ENCODE data around the gene AGBL3. TPM values are rescaled to one million over a fixed set of nuclear protein-coding genes. Genes with fewer than 3 reads are reported as not detected.

Gene AGBL3
- total and polyA plus RNA-seq, 4 donors: 0.67 to 3.1 (median 1.8) TPM

DNA sequence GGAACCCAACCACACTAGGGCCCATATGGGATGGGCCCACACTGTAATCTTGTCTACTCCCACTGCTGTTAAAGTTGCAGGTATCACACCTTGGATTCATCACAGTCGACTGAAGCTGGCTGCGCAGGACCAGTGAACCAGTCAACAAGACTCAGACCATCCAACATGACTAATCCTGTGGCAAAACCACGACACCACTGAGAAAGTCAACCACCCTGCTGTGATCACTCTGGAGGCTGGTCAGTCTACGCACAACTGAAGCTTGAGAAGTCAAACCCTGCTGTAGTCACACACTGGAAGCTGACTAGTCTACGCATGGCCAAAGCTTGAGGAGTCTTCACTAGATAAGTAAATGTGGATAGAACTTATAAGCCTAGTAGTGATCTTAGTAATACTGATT lies 193.8 kb downstream of the AGBL3 start (continued):
- TF ChIP-seq, protein P1, sequence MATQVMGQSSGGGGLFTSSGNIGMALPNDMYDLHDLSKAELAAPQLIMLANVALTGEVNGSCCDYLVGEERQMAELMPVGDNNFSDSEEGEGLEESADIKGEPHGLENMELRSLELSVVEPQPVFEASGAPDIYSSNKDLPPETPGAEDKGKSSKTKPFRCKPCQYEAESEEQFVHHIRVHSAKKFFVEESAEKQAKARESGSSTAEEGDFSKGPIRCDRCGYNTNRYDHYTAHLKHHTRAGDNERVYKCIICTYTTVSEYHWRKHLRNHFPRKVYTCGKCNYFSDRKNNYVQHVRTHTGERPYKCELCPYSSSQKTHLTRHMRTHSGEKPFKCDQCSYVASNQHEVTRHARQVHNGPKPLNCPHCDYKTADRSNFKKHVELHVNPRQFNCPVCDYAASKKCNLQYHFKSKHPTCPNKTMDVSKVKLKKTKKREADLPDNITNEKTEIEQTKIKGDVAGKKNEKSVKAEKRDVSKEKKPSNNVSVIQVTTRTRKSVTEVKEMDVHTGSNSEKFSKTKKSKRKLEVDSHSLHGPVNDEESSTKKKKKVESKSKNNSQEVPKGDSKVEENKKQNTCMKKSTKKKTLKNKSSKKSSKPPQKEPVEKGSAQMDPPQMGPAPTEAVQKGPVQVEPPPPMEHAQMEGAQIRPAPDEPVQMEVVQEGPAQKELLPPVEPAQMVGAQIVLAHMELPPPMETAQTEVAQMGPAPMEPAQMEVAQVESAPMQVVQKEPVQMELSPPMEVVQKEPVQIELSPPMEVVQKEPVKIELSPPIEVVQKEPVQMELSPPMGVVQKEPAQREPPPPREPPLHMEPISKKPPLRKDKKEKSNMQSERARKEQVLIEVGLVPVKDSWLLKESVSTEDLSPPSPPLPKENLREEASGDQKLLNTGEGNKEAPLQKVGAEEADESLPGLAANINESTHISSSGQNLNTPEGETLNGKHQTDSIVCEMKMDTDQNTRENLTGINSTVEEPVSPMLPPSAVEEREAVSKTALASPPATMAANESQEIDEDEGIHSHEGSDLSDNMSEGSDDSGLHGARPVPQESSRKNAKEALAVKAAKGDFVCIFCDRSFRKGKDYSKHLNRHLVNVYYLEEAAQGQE (IDR thresholded peaks at IDR 0.05): no peak

DNA sequence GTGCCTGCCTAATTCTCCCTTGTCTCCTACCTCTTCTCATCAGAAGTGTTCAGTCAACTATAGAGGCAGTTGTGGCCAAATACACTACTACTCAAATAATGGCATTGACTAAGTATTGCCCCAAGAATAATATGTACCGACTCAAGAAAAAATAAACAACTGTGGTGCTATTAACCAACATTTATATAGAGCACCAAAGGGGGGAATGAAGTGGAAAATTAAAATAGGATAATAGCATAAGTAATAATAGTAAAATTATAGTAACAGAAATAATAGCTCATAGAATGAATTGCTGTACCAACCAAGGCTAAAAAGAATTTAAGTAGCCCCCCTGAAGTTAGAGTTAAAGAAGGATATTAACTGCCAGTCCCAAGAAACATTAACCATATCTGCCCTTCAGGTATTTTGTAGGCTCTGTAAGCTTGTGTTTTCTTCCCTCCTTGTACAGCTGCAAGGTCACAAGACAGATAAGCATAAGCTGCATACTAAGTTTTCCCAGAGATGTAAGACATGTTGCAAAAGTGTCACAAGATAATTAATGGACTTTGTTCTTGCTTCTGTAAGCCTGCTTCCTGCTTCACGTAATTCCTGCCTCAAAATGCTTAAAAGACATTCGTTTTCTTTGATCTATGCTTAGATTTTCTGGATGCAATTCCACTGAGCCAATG lies 195.1 kb downstream of the AGBL3 start:
- Histone ChIP-seq H3K9me3 (ENCODE audit: control insufficient read depth in 4 of 4, low read length in 3 of 4) (peaks cover 0 to 5% (median 1%) of the 10 kb centered on the region in 4 donors), H3K27ac (ENCODE audit: low read depth in 1 of 2, low read length in 2 of 2) (no peak overlapping the region), H3K4me1 (ENCODE audit: control insufficient read depth in 4 of 4, insufficient read depth in 4 of 4, low read length in 3 of 4) (no peaks in the 10 kb centered on the region), H3K27me3 (ENCODE audit: control insufficient read depth in 4 of 4, insufficient read depth in 4 of 4, low read length in 3 of 4) (no peaks in the 10 kb centered on the region), H3K9ac (ENCODE audit: low read depth in 1 of 2, low read length in 2 of 2) (no peak overlapping the region), H3K36me3 (ENCODE audit: control insufficient read depth in 4 of 4, insufficient read depth in 3 of 4, low read depth in 1 of 4, low read length in 3 of 4) (peaks cover 12 to 49% (median 22%) of the 10 kb centered on the region in 4 donors), H3K4me3 (ENCODE audit: low read depth in 1 of 3, low read length in 3 of 3) (no peak overlapping the region)
- no peak for DNase-seq (ENCODE audit: low spot score)
- 88% methylated on average over 3 of the region's 3 CpGs for whole genome bisulfite sequencing
- TF ChIP-seq, protein P2, sequence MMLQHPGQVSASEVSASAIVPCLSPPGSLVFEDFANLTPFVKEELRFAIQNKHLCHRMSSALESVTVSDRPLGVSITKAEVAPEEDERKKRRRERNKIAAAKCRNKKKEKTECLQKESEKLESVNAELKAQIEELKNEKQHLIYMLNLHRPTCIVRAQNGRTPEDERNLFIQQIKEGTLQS (IDR thresholded peaks at IDR 0.05): no peak
- TF ChIP-seq FOXA1 (IDR thresholded peaks at IDR 0.05): no peak
- no peak for TF ChIP-seq FOXA2 (IDR thresholded peaks at IDR 0.05)
- no peak for TF ChIP-seq SP1 (IDR thresholded peaks at IDR 0.05)
- TF ChIP-seq, protein P3, sequence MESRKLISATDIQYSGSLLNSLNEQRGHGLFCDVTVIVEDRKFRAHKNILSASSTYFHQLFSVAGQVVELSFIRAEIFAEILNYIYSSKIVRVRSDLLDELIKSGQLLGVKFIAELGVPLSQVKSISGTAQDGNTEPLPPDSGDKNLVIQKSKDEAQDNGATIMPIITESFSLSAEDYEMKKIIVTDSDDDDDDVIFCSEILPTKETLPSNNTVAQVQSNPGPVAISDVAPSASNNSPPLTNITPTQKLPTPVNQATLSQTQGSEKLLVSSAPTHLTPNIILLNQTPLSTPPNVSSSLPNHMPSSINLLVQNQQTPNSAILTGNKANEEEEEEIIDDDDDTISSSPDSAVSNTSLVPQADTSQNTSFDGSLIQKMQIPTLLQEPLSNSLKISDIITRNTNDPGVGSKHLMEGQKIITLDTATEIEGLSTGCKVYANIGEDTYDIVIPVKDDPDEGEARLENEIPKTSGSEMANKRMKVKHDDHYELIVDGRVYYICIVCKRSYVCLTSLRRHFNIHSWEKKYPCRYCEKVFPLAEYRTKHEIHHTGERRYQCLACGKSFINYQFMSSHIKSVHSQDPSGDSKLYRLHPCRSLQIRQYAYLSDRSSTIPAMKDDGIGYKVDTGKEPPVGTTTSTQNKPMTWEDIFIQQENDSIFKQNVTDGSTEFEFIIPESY (IDR thresholded peaks at IDR 0.05): no peak

DNA sequence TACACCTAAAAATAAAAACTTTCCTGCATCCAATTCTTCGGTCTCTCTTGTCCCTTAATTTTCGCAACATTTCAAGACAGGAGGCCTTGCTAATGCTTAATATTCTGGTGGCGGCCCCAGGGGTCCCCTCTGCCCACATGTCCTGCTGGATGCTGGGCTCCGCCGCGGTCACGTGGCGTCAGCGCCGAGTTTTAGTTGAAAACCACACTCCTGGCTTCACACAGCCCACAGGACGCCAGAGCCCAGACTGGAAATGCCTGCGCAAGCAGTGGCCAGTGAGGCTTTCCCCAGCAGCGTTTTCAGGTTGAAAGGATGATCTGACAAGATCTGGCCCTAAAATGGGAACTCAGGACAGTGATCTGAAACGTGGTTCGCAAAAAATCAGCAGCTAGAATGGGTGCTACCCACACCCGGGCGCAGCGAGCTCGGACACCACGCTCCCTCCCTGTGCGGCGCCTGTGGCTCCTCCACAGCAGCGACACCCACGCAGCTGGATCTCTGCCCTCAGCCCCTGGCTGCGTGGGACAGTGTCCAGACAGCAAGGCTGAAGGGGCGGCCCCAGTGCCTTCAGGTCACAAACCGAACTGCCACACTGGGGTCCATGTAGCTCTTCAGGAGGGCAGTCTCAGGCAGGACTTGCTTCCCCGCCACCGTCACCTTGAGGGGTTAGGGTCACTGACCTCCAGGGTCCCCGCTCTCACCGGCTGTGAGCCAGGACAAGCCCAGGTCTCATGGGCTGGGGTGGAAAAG lies 195.8 kb downstream of the AGBL3 start:
- 98% methylated on average over 31 of the region's 31 CpGs for WGBS
- Histone ChIP-seq H3K27me3 (ENCODE audit: control insufficient read depth in 4 of 4, insufficient read depth in 4 of 4, low read length in 3 of 4) (no peaks in the 10 kb centered on the region), H3K9ac (ENCODE audit: low read depth in 1 of 2, low read length in 2 of 2) (no peak overlapping the region), H3K4me3 (ENCODE audit: low read depth in 1 of 3, low read length in 3 of 3) (no peak overlapping the region), H3K9me3 (ENCODE audit: control insufficient read depth in 4 of 4, low read length in 3 of 4) (peaks cover 0 to 5% (median 1%) of the 10 kb centered on the region in 4 donors), H3K4me1 (ENCODE audit: control insufficient read depth in 4 of 4, insufficient read depth in 4 of 4, low read length in 3 of 4) (no peaks in the 10 kb centered on the region), H3K36me3 (ENCODE audit: control insufficient read depth in 4 of 4, insufficient read depth in 3 of 4, low read depth in 1 of 4, low read length in 3 of 4) (peaks cover 12 to 53% (median 27%) of the 10 kb centered on the region in 4 donors), H3K27ac (ENCODE audit: low read depth in 1 of 2, low read length in 2 of 2) (no peak overlapping the region)
- no peak for TF ChIP-seq FOXA2 (IDR thresholded peaks at IDR 0.05)
- DNase-seq (ENCODE audit: low spot score): no peak

DNA sequence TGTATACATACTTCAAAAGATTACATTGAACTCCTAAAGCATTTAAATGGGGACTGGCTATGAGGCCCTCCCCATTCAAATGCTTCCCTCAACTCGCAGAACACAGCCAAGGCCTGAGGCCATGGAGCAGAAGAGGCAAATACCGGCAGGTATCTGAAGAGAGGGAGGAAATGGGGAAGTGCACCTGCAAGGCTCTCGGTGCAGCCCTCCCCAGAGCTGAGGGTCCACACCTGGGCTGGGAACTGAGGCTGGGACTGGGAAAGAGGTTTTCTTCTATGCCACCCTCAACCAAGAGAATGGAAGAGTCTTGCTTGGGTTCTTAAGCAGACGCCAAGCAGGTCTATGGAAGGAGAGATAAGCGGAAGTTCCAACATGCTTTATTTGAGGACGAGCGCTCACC lies 197.2 kb downstream of the AGBL3 start:
- H3K36me3 ChIP-seq (ENCODE audit: control insufficient read depth in 4 of 4, insufficient read depth in 3 of 4, low read depth in 1 of 4, low read length in 3 of 4): peaks cover 13 to 66% (median 30%) of the 10 kb centered on the region in 4 donors
- H3K27ac ChIP-seq (ENCODE audit: low read depth in 1 of 2, low read length in 2 of 2): no peak overlapping the region
- no peak overlapping the region for H3K4me3 ChIP-seq (ENCODE audit: low read depth in 1 of 3, low read length in 3 of 3)
- no peak for DNase-seq (ENCODE audit: low spot score)
- WGBS: 98% methylated on average over 7 of the region's 7 CpGs
- no peaks in the 10 kb centered on the region for H3K27me3 ChIP-seq (ENCODE audit: control insufficient read depth in 4 of 4, insufficient read depth in 4 of 4, low read length in 3 of 4)
- H3K9me3 ChIP-seq (ENCODE audit: control insufficient read depth in 4 of 4, low read length in 3 of 4): peaks cover 0 to 5% (median 1%) of the 10 kb centered on the region in 4 donors
- H3K9ac ChIP-seq (ENCODE audit: low read depth in 1 of 2, low read length in 2 of 2): no peak overlapping the region
- H3K4me1 ChIP-seq (ENCODE audit: control insufficient read depth in 4 of 4, insufficient read depth in 4 of 4, low read length in 3 of 4): no peaks in the 10 kb centered on the region
- TF ChIP-seq RAD21 (IDR thresholded peaks at IDR 0.05) (no peak), TAF1 (conservative IDR thresholded peaks at IDR 0.05) (no peak), SP1 (IDR thresholded peaks at IDR 0.05) (no peak), YY1 (IDR thresholded peaks at IDR 0.05) (no peak), JUND (IDR thresholded peaks at IDR 0.05) (no peak), FOXA2 (IDR thresholded peaks at IDR 0.05) (no peak), HNF4A (conservative IDR thresholded peaks at IDR 0.05) (no peak), HNF4G (IDR thresholded peaks at IDR 0.05) (no peak), RXRA (IDR thresholded peaks at IDR 0.05) (no peak), FOXA1 (IDR thresholded peaks at IDR 0.05) (no peak)
- TF ChIP-seq, protein P2 (IDR thresholded peaks at IDR 0.05): no peak
- TF ChIP-seq, protein P3 (IDR thresholded peaks at IDR 0.05): no peak

All from liver (tissue), 9 donors.